K562 (cell line): ENCODE data around the gene RAPGEFL1. TPM values are rescaled to one million over a fixed set of nuclear protein-coding genes. Genes with fewer than 3 reads are reported as not detected.

Experiments
- CHD1 ChIP-seq: fragments of 200-600 bp; sonication (generic); IDR thresholded peaks from one replicate; pipeline ENCODE4 v1.6.1; 2012; ENCODE audit warnings: mild to moderate bottlenecking, moderate library complexity, low read length, inconsistent platforms
- FOXP1 ChIP-seq: sonication (generic); formaldehyde crosslinking; IDR thresholded peaks from 2 replicates; pipeline ENCODE4 v1.8.0; 2022; ENCODE audit warnings: mild to moderate bottlenecking, missing genetic modification reagents
- GABPA ChIP-seq: fragments of 200-800 bp; sonication (Bioruptor generic); conservative IDR thresholded peaks from 2 replicates; pipeline ENCODE4 v1.6.1; 2016; ENCODE audit warnings: low read depth, missing genetic modification characterization, missing compliant biosample characterization
- GTF2E2 ChIP-seq: fragments of 200-800 bp; sonication (Bioruptor generic); IDR thresholded peaks from 2 replicates; pipeline ENCODE4 v1.6.1; 2016; ENCODE audit warnings: missing genetic modification characterization, missing compliant biosample characterization
- KHSRP ChIP-seq: fragments of 450-650 bp; IDR thresholded peaks from 2 replicates; pipeline ENCODE4 v1.6.1; 2017
- MECOM ChIP-seq: fragments of 250-450 bp; sonication (Bioruptor Pico); IDR thresholded peaks from 2 replicates; pipeline ENCODE4 v1.8.0; 2022; ENCODE audit warnings: inconsistent platforms
- RFX7 ChIP-seq: fragments of 250-450 bp; sonication (Bioruptor Pico); IDR thresholded peaks from 2 replicates; pipeline ENCODE4 v1.5.1; 2021; ENCODE audit warnings: mild to moderate bottlenecking
- SAFB2 ChIP-seq: fragments of 200-400 bp; formaldehyde crosslinking; IDR thresholded peaks from 2 replicates; pipeline ENCODE4 v1.6.1; 2018; ENCODE audit warnings: borderline replicate concordance, low read length, low read depth, moderate library complexity; ENCODE audit not compliant: severe bottlenecking
- ZBED1 ChIP-seq: IDR thresholded peaks from 2 replicates; pipeline ENCODE4 v1.6.1; 2014
- ZC3H4 ChIP-seq: sonication (generic); formaldehyde crosslinking; IDR thresholded peaks from 2 replicates; pipeline ENCODE4 v1.9.0; 2021; ENCODE audit warnings: missing genetic modification reagents, borderline replicate concordance
- polyA plus RNA-seq, 8 experiments: library from polyadenylated mRNA; depleted of rRNA in 4 of 8; stranded (reverse) in 5 of 8; unstranded in 3 of 8; fragments of >200 nt; fragmentation: Nextera tagmentation in 2 of 8; fragmentation: Illumina TruSeq in 1 of 8; extraction: Ambion mirVana in 2 of 8; extraction: Trizol in 1 of 8; gene quantifications; 2 replicates each; pipeline versions ENCODE4 v1.2.1 to v1.2.3, GENCODE V29; 2011 to 2014; ENCODE audit warnings: inconsistent platforms in 1 of 8, missing spikeins in 1 of 8
- total RNA-seq, 7 experiments: library from RNA; depleted of rRNA in 6 of 7; stranded (reverse); fragments of >200 nt in 6 of 7; fragmentation: Illumina TruSeq in 2 of 7; extraction: Trizol in 2 of 7; gene quantifications; 2 replicates each; pipeline versions ENCODE4 v1.2.1 to v1.2.3, GENCODE V29; 2011 to 2021; ENCODE audit warnings: low replicate concordance in 1 of 7
- TF ChIP-seq, protein P1 (sequence below): sonication (generic); IDR thresholded peaks from 2 replicates; pipeline ENCODE4 v1.6.1; 2016
- TF ChIP-seq, protein P2 (sequence below), 2 experiments: IDR thresholded peaks in 1 of 2; conservative IDR thresholded peaks in 1 of 2; 2 replicates each; pipeline ENCODE4 v1.6.1; 2016; ENCODE audit warnings: low read depth in 2 of 2, mild to moderate bottlenecking in 1 of 2, missing compliant biosample characterization in 1 of 2, missing genetic modification characterization in 1 of 2, moderate library complexity in 1 of 2

RAPGEFL1 gene
- total and polyA plus RNA-seq, 9 of the 15 experiments (the other 6 are each of a cell fraction or from before 2014, with no cell fraction given), result 0.18 to 4.1 (median 2.1) TPM

DNA sequence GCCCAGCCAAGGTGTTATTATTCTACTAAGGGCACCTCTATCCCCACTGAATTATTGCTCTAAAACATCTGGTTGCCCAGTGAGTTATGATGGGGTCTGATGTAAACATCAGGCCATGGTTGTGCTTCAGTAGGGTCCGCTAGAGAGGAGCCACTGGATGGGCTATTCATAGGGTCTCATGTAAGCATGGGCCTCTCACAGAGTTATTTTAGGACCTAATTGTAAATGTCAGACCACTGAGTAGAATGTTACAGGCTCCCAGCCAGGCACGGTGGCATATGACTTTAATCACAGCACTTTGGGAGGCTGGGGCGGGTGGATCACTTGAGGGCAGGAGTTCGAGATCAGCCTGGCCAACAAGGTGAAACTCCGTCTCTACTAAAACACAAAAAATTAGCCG, 5.3 kb downstream of the RAPGEFL1 start (continued):
- TF ChIP-seq, protein P1, sequence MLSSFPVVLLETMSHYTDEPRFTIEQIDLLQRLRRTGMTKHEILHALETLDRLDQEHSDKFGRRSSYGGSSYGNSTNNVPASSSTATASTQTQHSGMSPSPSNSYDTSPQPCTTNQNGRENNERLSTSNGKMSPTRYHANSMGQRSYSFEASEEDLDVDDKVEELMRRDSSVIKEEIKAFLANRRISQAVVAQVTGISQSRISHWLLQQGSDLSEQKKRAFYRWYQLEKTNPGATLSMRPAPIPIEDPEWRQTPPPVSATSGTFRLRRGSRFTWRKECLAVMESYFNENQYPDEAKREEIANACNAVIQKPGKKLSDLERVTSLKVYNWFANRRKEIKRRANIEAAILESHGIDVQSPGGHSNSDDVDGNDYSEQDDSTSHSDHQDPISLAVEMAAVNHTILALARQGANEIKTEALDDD, result no peak
- no peak for TF ChIP-seq MECOM (CRISPR knock-in tag)
- TF ChIP-seq GABPA (tag), result no peak
- no peak for TF ChIP-seq CHD1
- TF ChIP-seq FOXP1, result no peak
- TF ChIP-seq GTF2E2 (tag), result no peak
- no peak for TF ChIP-seq ZC3H4 (CRISPR knock-in tag)
- TF ChIP-seq, protein P2, sequence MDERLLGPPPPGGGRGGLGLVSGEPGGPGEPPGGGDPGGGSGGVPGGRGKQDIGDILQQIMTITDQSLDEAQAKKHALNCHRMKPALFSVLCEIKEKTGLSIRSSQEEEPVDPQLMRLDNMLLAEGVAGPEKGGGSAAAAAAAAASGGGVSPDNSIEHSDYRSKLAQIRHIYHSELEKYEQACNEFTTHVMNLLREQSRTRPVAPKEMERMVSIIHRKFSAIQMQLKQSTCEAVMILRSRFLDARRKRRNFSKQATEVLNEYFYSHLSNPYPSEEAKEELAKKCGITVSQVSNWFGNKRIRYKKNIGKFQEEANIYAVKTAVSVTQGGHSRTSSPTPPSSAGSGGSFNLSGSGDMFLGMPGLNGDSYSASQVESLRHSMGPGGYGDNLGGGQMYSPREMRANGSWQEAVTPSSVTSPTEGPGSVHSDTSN (CRISPR knock-in tag; IDR thresholded peaks at IDR 0.05; ENCODE audit: low read depth), result no peak
- TF ChIP-seq, protein P2 (tag; conservative IDR thresholded peaks at IDR 0.05; ENCODE audit: low read depth), result no peak
- TF ChIP-seq SAFB2, result no peak
- TF ChIP-seq RFX7 (CRISPR knock-in tag), result no peak
- TF ChIP-seq ZBED1, result no peak
- no peak for TF ChIP-seq KHSRP
